GM12878 (cell line): ENCODE data around the gene PLXNA4. TPM values are rescaled to one million over a fixed set of nuclear protein-coding genes. Genes with fewer than 3 reads are reported as not detected.

Experiments used
- ATAC-seq: fragments of 200-7000 bp; cut with Tn5 transposase; 3 replicates; pipeline ENCODE4 v1.9.1; 2020; ENCODE audit warnings: mild to moderate bottlenecking, moderate library complexity
- BruUV-seq: library from RNA; stranded (reverse); fragments of 400-500 nt; replicated peaks from 2 replicates; lab custom pipeline; 2021; lab: Mats Ljungman, UMichigan
- CTCF ChIA-PET: fragments of 300-600 bp; sonication (Branson Sonifier 250); formaldehyde crosslinking; extraction: SDS; loops from one replicate; lab custom pipeline; 2021; ENCODE audit warnings: inconsistent platforms; lab: Yijun Ruan, JAX
- POLR2A ChIA-PET: fragments of 350-600 bp; formaldehyde crosslinking; extraction: SDS; loops from one replicate; lab custom pipeline; 2021; ENCODE audit warnings: inconsistent platforms; lab: Charles Lee
- RAD21 ChIA-PET: fragments of 300-600 bp; sonication (Branson Sonifier 250); formaldehyde crosslinking; loops from one replicate; lab custom pipeline; 2023; ENCODE audit warnings: antibody characterized with exemption; ENCODE audit not compliant: unreplicated experiment; lab: Charles Lee
- SMC1A ChIA-PET: fragments of 300-600 bp; sonication (Branson Sonifier 250); formaldehyde crosslinking; loops from one replicate; lab custom pipeline; 2023; ENCODE audit not compliant: unreplicated experiment, uncharacterized antibody; lab: Charles Lee
- DNase-seq: peaks from one replicate; pipeline ENCODE4 v3.0.0-alpha.2; 2011; ENCODE audit warnings: low read depth, low spot score
- FAIRE-seq: peaks from 3 replicates; lab custom pipeline; 2011; peaks lifted over from hg19 to GRCh38; lab: Jason Lieb, UNC
- H2AFZ ChIP-seq: 2 replicates; pipeline ENCODE4 v1.6.0; 2011; ENCODE audit warnings: low read depth, low read length, control low read depth; ENCODE audit not compliant: control insufficient read depth
- H3K27ac ChIP-seq: 2 replicates; pipeline ENCODE4 v1.5.1; 2011; ENCODE audit warnings: control low read depth; ENCODE audit not compliant: control insufficient read depth, insufficient read depth
- H3K27me3 ChIP-seq, 2 experiments: replicated peaks in 1 of 2; 2 replicates each; pipeline versions ENCODE4 v1.6.0 to v1.6.1; 2011; ENCODE audit warnings: low read length in 1 of 2; ENCODE audit not compliant: control insufficient read depth in 2 of 2, insufficient read depth in 2 of 2
- H3K36me3 ChIP-seq, 2 experiments: 2 replicates each; pipeline ENCODE4 v1.5.1; 2011; ENCODE audit warnings: low read length in 1 of 2; ENCODE audit not compliant: control insufficient read depth in 2 of 2, insufficient read depth in 2 of 2
- H3K4me1 ChIP-seq: 2 replicates; pipeline ENCODE4 v1.6.1; 2011; ENCODE audit warnings: mild to moderate bottlenecking, low read length, moderate library complexity, mixed read lengths; ENCODE audit not compliant: control insufficient read depth, insufficient read depth
- H3K4me2 ChIP-seq: 2 replicates; pipeline ENCODE4 v1.6.0; 2011; ENCODE audit warnings: control low read depth; ENCODE audit not compliant: control insufficient read depth, insufficient read depth
- H3K4me3 ChIP-seq: fragments of 200-600 bp; sonication (generic); 2 replicates; pipeline ENCODE4 v1.5.1; 2016
- H3K79me2 ChIP-seq: 2 replicates; pipeline ENCODE4 v1.6.0; 2011; ENCODE audit warnings: low read length; ENCODE audit not compliant: control insufficient read depth, insufficient read depth
- H3K9ac ChIP-seq: 2 replicates; pipeline ENCODE4 v1.8.0; 2011; ENCODE audit warnings: low read length, control low read depth, mixed read lengths; ENCODE audit not compliant: control insufficient read depth, insufficient read depth
- H3K9me3 ChIP-seq: replicated peaks from 3 replicates; pipeline ENCODE4 v1.5.1; 2011; ENCODE audit warnings: mild to moderate bottlenecking, low read length; ENCODE audit not compliant: control insufficient read depth, insufficient read depth
- H4K20me1 ChIP-seq: 2 replicates; pipeline ENCODE4 v1.6.0; 2011; ENCODE audit not compliant: control insufficient read depth, insufficient read depth
- BACH1 ChIP-seq: fragments of 450-650 bp; IDR thresholded peaks from 2 replicates; pipeline ENCODE4 v1.6.1; 2017; ENCODE audit warnings: mild to moderate bottlenecking, borderline replicate concordance
- DPF2 ChIP-seq: fragments of 450-650 bp; IDR thresholded peaks from 2 replicates; pipeline ENCODE4 v1.6.1; 2017; ENCODE audit warnings: mild to moderate bottlenecking
- ETV6 ChIP-seq, 2 experiments: fragments of 450-650 bp in 1 of 2; IDR thresholded peaks in 1 of 2; conservative IDR thresholded peaks in 1 of 2; 2 replicates each; pipeline ENCODE4 v1.6.1; 2014; ENCODE audit warnings: antibody characterized with exemption in 1 of 2, borderline replicate concordance in 1 of 2, low read depth in 1 of 2, mild to moderate bottlenecking in 1 of 2, moderate library complexity in 1 of 2
- FOXK2 ChIP-seq: fragments of 450-650 bp; IDR thresholded peaks from 2 replicates; pipeline ENCODE4 v1.6.1; 2017; ENCODE audit warnings: mild to moderate bottlenecking, moderate library complexity
- FOXM1 ChIP-seq: IDR thresholded peaks from 2 replicates; pipeline ENCODE4 v1.6.1; 2012; ENCODE audit warnings: low read depth, mild to moderate bottlenecking, inconsistent platforms, low read length, moderate library complexity
- HCFC1 ChIP-seq: fragments of 150-350 bp; IDR thresholded peaks from 2 replicates; pipeline ENCODE4 v1.6.1; 2014; ENCODE audit warnings: low read length
- HDAC6 ChIP-seq: fragments of 200-600 bp; sonication (generic); IDR thresholded peaks from one replicate; pipeline ENCODE4 v1.8.0; 2017; ENCODE audit warnings: antibody characterized with exemption; ENCODE audit not compliant: unreplicated experiment
- KLF5 ChIP-seq: fragments of 450-650 bp; IDR thresholded peaks from 2 replicates; pipeline ENCODE4 v1.6.1; 2014; ENCODE audit warnings: mild to moderate bottlenecking; ENCODE audit not compliant: partially characterized antibody
- MXI1 ChIP-seq: fragments of 150-350 bp; IDR thresholded peaks from 2 replicates; pipeline ENCODE4 v1.6.1; 2011; ENCODE audit warnings: low read depth, mild to moderate bottlenecking, inconsistent platforms, low read length, improper control_type of control experiment
- MYB ChIP-seq: fragments of 150-350 bp; IDR thresholded peaks from 2 replicates; pipeline ENCODE4 v1.6.1; 2014; ENCODE audit warnings: mild to moderate bottlenecking, low read depth, low read length, borderline replicate concordance
- POLR2AphosphoS5 ChIP-seq: IDR thresholded peaks from 2 replicates; pipeline ENCODE4 v1.6.1; 2011; ENCODE audit warnings: mild to moderate bottlenecking, low read length, inconsistent platforms
- RAD51 ChIP-seq: fragments of 450-650 bp; IDR thresholded peaks from 2 replicates; pipeline ENCODE4 v1.6.1; 2016; ENCODE audit warnings: moderate library complexity, mild to moderate bottlenecking, inconsistent platforms
- SKIL ChIP-seq: fragments of 450-650 bp; IDR thresholded peaks from 2 replicates; pipeline ENCODE4 v1.6.1; 2017; ENCODE audit warnings: mild to moderate bottlenecking, low read depth, inconsistent platforms; ENCODE audit not compliant: poor library complexity, severe bottlenecking
- SMARCA5 ChIP-seq: fragments of 450-650 bp; IDR thresholded peaks from 2 replicates; pipeline ENCODE4 v1.6.1; 2017; ENCODE audit warnings: mild to moderate bottlenecking
- USF2 ChIP-seq: IDR thresholded peaks from 2 replicates; pipeline ENCODE4 v1.6.1; 2011; ENCODE audit warnings: low read depth, low read length, improper control_type of control experiment, borderline replicate concordance
- YBX1 ChIP-seq: fragments of 450-650 bp; IDR thresholded peaks from 2 replicates; pipeline ENCODE4 v1.6.1; 2016; ENCODE audit warnings: antibody characterized with exemption
- ZNF687 ChIP-seq: fragments of 450-650 bp; IDR thresholded peaks from 2 replicates; pipeline ENCODE4 v1.6.1; 2017; ENCODE audit warnings: mild to moderate bottlenecking, moderate library complexity
- ZSCAN29 ChIP-seq: fragments of 450-650 bp; IDR thresholded peaks from 2 replicates; pipeline ENCODE4 v1.6.1; 2017; ENCODE audit warnings: mild to moderate bottlenecking, moderate library complexity
- WGBS: methylation state at CpG from one replicate; pipeline ENCODE4 v1.1.6; 2016; ENCODE audit warnings: low lambda C conversion rate; ENCODE audit not compliant: insufficient replicate concordance, insufficient coverage; ENCODE audit errors: missing lambda C conversion rate; 5-methylcytosine and 5-hydroxymethylcytosine counted together
- in situ Hi-C: fragments of 300-500 bp; cut with MboI; formaldehyde crosslinking; loops from 9 replicates; pipeline ENCODE4 v1.14.3; 2018; ENCODE audit warnings: mixed read lengths
- intact Hi-C: fragments of 100-400 bp; cut with micrococcal nuclease; formaldehyde crosslinking; loops from one replicate; pipeline ENCODE4 v1.14.2; 2022; ENCODE audit not compliant: unreplicated experiment
- polyA plus RNA-seq, 11 experiments: library from polyadenylated mRNA; depleted of rRNA in 4 of 11; unstranded in 6 of 11; stranded (reverse) in 5 of 11; fragments of >200 nt; fragmentation: Nextera tagmentation in 4 of 11; fragmentation: Illumina TruSeq in 1 of 11; extraction: Ambion mirVana in 4 of 11; extraction: Trizol in 1 of 11; gene quantifications; 1 replicate in 1 of 11; 2 replicates in 10 of 11; pipeline versions ENCODE4 v1.2.1 to v1.2.3, GENCODE V29; 2011 to 2016; ENCODE audit warnings: inconsistent platforms in 2 of 11, missing spikeins in 2 of 11, low read depth in 1 of 11
- total RNA-seq, 4 experiments: library from RNA; depleted of rRNA in 3 of 4; stranded (reverse); fragments of >200 nt in 3 of 4; fragmentation: Illumina TruSeq in 1 of 4; extraction: Trizol in 1 of 4; gene quantifications; 2 replicates each; pipeline versions ENCODE4 v1.2.1 to v1.2.3, GENCODE V29; 2013 to 2021

PLXNA4 gene
- total and polyA plus RNA-seq, 10 of the 15 experiments (the other 5 are each of a cell fraction or from before 2014, with no cell fraction given): 0.03 TPM; not detected in 9

GRCh38 chr7:132118641-132119040, 457.6 kb downstream of the PLXNA4 start:
- ATAC-seq (no peak), DNase-seq (no peak), FAIRE-seq (no peak)
- Histone ChIP-seq H4K20me1 (no peaks in the 10 kb centered on the region), H2AFZ (no peak overlapping the region), H3K4me2 (no peak overlapping the region), H3K79me2 (no peaks in the 10 kb centered on the region), H3K4me1 (no peaks in the 10 kb centered on the region), H3K36me3 (no peaks in the 10 kb centered on the region), H3K27me3 (no peaks in the 10 kb centered on the region; a peak in 2 of 4 replicates), H3K9ac (no peak overlapping the region), H3K4me3 (no peak overlapping the region), H3K27ac (no peak overlapping the region), H3K9me3 (no peaks in the 10 kb centered on the region)
- ChIA-PET SMC1A (no interaction called here), CTCF (no interaction called here), RAD21 (no interaction called here), POLR2A (no interaction called here)
- no TSS peak for BruUV-seq
- WGBS: 0% methylated on average over 1 of the region's 1 CpG
- intact Hi-C loops: no loop called here
- in situ Hi-C loops: no loop called here
- TF ChIP-seq DPF2: no peak
- TF ChIP-seq BACH1: no peak
- no peak for TF ChIP-seq POLR2AphosphoS5
- no peak for TF ChIP-seq HCFC1
- TF ChIP-seq HDAC6: no peak
- no peak for TF ChIP-seq SKIL
- TF ChIP-seq ZNF687: no peak
- TF ChIP-seq SMARCA5: no peak
- TF ChIP-seq MXI1: no peak
- no peak for TF ChIP-seq FOXM1
- no peak for TF ChIP-seq USF2
- no peak for TF ChIP-seq RAD51
- no peak for TF ChIP-seq FOXK2
- no peak for TF ChIP-seq MYB
- no peak for TF ChIP-seq ZSCAN29
- no peak for TF ChIP-seq KLF5
- TF ChIP-seq ETV6 (conservative IDR thresholded peaks at IDR 0.05 in 1 of 2, IDR thresholded peaks at IDR 0.05 in 1 of 2; ENCODE audit: borderline replicate concordance in 1 of 2, low read depth in 1 of 2): no peak
- no peak for TF ChIP-seq YBX1
